ENCODE results near the gene MRGPRF.

MRGPRF gene

GRCh38 chr11:69039501-69039900, 26.5 kb upstream of the MRGPRF start:
- DNase-seq (ENCODE audit: insufficient read length, low spot score), result no peak
- no peak for FAIRE-seq
- no peak for TF ChIP-seq CTCF (IDR thresholded peaks at IDR 0.05; ENCODE audit: insufficient read depth, missing control alignments)

- TF ChIP-seq CTCF (IDR thresholded peaks at IDR 0.05; ENCODE audit: insufficient read depth, missing control alignments), result no peak
- FAIRE-seq, result no peak
- DNase-seq (ENCODE audit: insufficient read length, low spot score), result no peak
These were observed 24.5 kb upstream of the MRGPRF start for GRCh38 chr11:69037544-69037943.

- FAIRE-seq (no peak), DNase-seq (ENCODE audit: insufficient read length, low spot score) (no peak)
These were observed 24.0 kb upstream of the MRGPRF start for GRCh38 chr11:69037074-69037473.

GRCh38 chr11:69035946-69036340, 22.9 kb upstream of the MRGPRF start:
- DNase-seq (ENCODE audit: insufficient read length, low spot score), result no peak
- no peak for FAIRE-seq
- TF ChIP-seq CTCF (IDR thresholded peaks at IDR 0.05; ENCODE audit: insufficient read depth, missing control alignments), result no peak

More at GRCh38 chr11:69037074-69037473, 24.0 kb upstream of the MRGPRF start:
- TF ChIP-seq CTCF (IDR thresholded peaks at IDR 0.05; ENCODE audit: insufficient read depth, missing control alignments), result no peak

- no peak for TF ChIP-seq CTCF (IDR thresholded peaks at IDR 0.05; ENCODE audit: insufficient read depth, missing control alignments)
- FAIRE-seq (no peak), DNase-seq (ENCODE audit: insufficient read length, low spot score) (no peak)
These were observed 22.3 kb upstream of the MRGPRF start for GRCh38 chr11:69035150-69035945.

GRCh38 chr11:69034123-69034867, 21.2 kb upstream of the MRGPRF start:
- DNase-seq (ENCODE audit: insufficient read length, low spot score), result no peak
- no peak for TF ChIP-seq CTCF (IDR thresholded peaks at IDR 0.05; ENCODE audit: insufficient read depth, missing control alignments)
- no peak for FAIRE-seq

- FAIRE-seq, result no peak
- no peak for DNase-seq (ENCODE audit: insufficient read length, low spot score)
- TF ChIP-seq CTCF (IDR thresholded peaks at IDR 0.05; ENCODE audit: insufficient read depth, missing control alignments), result no peak
These were observed 20.4 kb upstream of the MRGPRF start for GRCh38 chr11:69033431-69033830.
